HUES64 (cell line): ENCODE results near the gene LIN7B.

Experiments used
- H3K27ac ChIP-seq: 2 replicates; pipeline ENCODE4 v1.7.0; 2013; ENCODE audit warnings: low read depth, low read length, inconsistent platforms
- H3K27me3 ChIP-seq: 2 replicates; pipeline ENCODE4 v1.6.1; 2013; ENCODE audit warnings: mild to moderate bottlenecking, low read length; ENCODE audit not compliant: insufficient read depth
- H3K36me3 ChIP-seq: 2 replicates; pipeline ENCODE4 v1.6.1; 2013; ENCODE audit warnings: mild to moderate bottlenecking, low read length; ENCODE audit not compliant: insufficient read depth
- H3K4me1 ChIP-seq: 2 replicates; pipeline ENCODE4 v1.6.1; 2013; ENCODE audit warnings: mild to moderate bottlenecking, low read length, moderate library complexity; ENCODE audit not compliant: insufficient read depth
- H3K4me3 ChIP-seq: 2 replicates; pipeline ENCODE4 v1.5.1; 2013; ENCODE audit warnings: mild to moderate bottlenecking, low read length, moderate library complexity
- H3K9ac ChIP-seq: 2 replicates; pipeline ENCODE4 v1.6.1; 2013; ENCODE audit warnings: mild to moderate bottlenecking, low read depth, low read length
- H3K9me3 ChIP-seq: 2 replicates; pipeline ENCODE4 v1.6.1; 2013; ENCODE audit warnings: low read depth, low read length; ENCODE audit not compliant: insufficient read depth
- WGBS: fragments of 150-250, 120-280 bp; methylation state at CpG from one replicate; pipeline ENCODE4 v1.1.7; 2013; ENCODE audit warnings: missing lambda C conversion rate; 5-methylcytosine and 5-hydroxymethylcytosine counted together

The LIN7B gene

GRCh38 chr19:49149652-49150105, 35.5 kb downstream of the LIN7B start:
- H3K36me3 ChIP-seq, result no peaks in the 10 kb centered on the region
- H3K4me1 ChIP-seq, result 0 out of 2 replicates have a peak, but pooled peaks cover 7% of the 10 kb centered on the region
- WGBS, result under 1% methylated on average over 23 of the region's 23 CpGs
- H3K27ac ChIP-seq, result peak overlapping the region; percentile 85
- H3K9ac ChIP-seq, result peak overlapping the region; percentile 88
- H3K4me3 ChIP-seq, result peak overlapping the region; percentile 91
- no peaks in the 10 kb centered on the region for H3K9me3 ChIP-seq
- H3K27me3 ChIP-seq, result peaks cover 17% of the 10 kb centered on the region

- Histone ChIP-seq H3K36me3 (no peaks in the 10 kb centered on the region), H3K27me3 (peaks cover 17% of the 10 kb centered on the region), H3K4me3 (peak overlapping the region; percentile 91), H3K4me1 (peaks cover 12% of the 10 kb centered on the region), H3K9ac (peak overlapping the region; percentile 88), H3K27ac (peak overlapping the region; percentile 85), H3K9me3 (no peaks in the 10 kb centered on the region)
- under 1% methylated on average over 72 of the region's 75 CpGs for whole genome bisulfite sequencing
These were observed 36.2 kb downstream of the LIN7B start for GRCh38 chr19:49150106-49150943.

GRCh38 chr19:49150944-49151243, 36.7 kb downstream of the LIN7B start:
- Histone ChIP-seq H3K9ac (0 out of 2 replicates have a peak overlapping the region, but pooled peaks have one; percentile 88), H3K9me3 (no peaks in the 10 kb centered on the region), H3K36me3 (no peaks in the 10 kb centered on the region), H3K27me3 (peaks cover 17% of the 10 kb centered on the region), H3K27ac (no peak overlapping the region), H3K4me1 (peaks cover 17% of the 10 kb centered on the region), H3K4me3 (peak overlapping the region; percentile 91)
- WGBS, result 20% methylated on average over 15 of the region's 16 CpGs

GRCh38 chr19:49151267-49152118, 37.3 kb downstream of the LIN7B start:
- H3K9me3 ChIP-seq, result no peaks in the 10 kb centered on the region
- no peak overlapping the region for H3K9ac ChIP-seq
- H3K4me3 ChIP-seq, result peak overlapping the region; percentile 91

GRCh38 chr19:49152119-49152550, 38.0 kb downstream of the LIN7B start:
- Histone ChIP-seq H3K36me3 (no peaks in the 10 kb centered on the region), H3K27ac (no peak overlapping the region), H3K4me1 (peaks cover 17% of the 10 kb centered on the region), H3K9me3 (no peaks in the 10 kb centered on the region), H3K27me3 (peaks cover 23% of the 10 kb centered on the region), H3K9ac (no peak overlapping the region), H3K4me3 (peak overlapping the region; percentile 27; the same call in 1 of the 2 replicates)
- WGBS, result 47% methylated on average over 10 of the region's 10 CpGs

More at GRCh38 chr19:49151267-49152118, 37.3 kb downstream of the LIN7B start:
- Histone ChIP-seq H3K36me3 (no peaks in the 10 kb centered on the region), H3K27ac (no peak overlapping the region; the same call in 1 of the 2 replicates), H3K27me3 (peaks cover 21% of the 10 kb centered on the region), H3K4me1 (peaks cover 21% of the 10 kb centered on the region)
- WGBS, result 13% methylated on average over 45 of the region's 45 CpGs

GRCh38 chr19:49153167-49153809, 39.1 kb downstream of the LIN7B start:
- no peak overlapping the region for H3K4me3 ChIP-seq
- H3K9ac ChIP-seq, result no peak overlapping the region
- no peak overlapping the region for H3K27ac ChIP-seq
- peaks cover 17% of the 10 kb centered on the region for H3K4me1 ChIP-seq
- H3K27me3 ChIP-seq, result peaks cover 26% of the 10 kb centered on the region
- no peaks in the 10 kb centered on the region for H3K36me3 ChIP-seq
- 86% methylated on average over 10 of the region's 10 CpGs for WGBS
- H3K9me3 ChIP-seq, result no peaks in the 10 kb centered on the region

GRCh38 chr19:49154279-49154678, 40.1 kb downstream of the LIN7B start:
- Histone ChIP-seq H3K4me3 (no peak overlapping the region), H3K27me3 (peaks cover 26% of the 10 kb centered on the region), H3K36me3 (no peaks in the 10 kb centered on the region), H3K9ac (no peak overlapping the region), H3K9me3 (no peaks in the 10 kb centered on the region), H3K4me1 (peaks cover 14% of the 10 kb centered on the region), H3K27ac (no peak overlapping the region)
- WGBS, result 96% methylated on average over 6 of the region's 6 CpGs

- Histone ChIP-seq H3K9me3 (no peaks in the 10 kb centered on the region), H3K9ac (no peak within 1 kb of the TSS), H3K4me1 (peaks cover 14% of the 10 kb centered on the region), H3K27me3 (peaks cover 26% of the 10 kb centered on the region), H3K27ac (no peak within 1 kb of the TSS), H3K4me3 (0 out of 2 replicates have a peak within 1 kb of the TSS, but pooled peaks have one; percentile 17), H3K36me3 (no peaks in the 10 kb centered on the region)
- 61% methylated on average over 19 of the region's 19 CpGs for WGBS
These were observed 41.0 kb downstream of the LIN7B start, which contains the start of gene HRC for GRCh38 chr19:49155005-49155819. TSS of gene HRC (minus strand) at chr19:49155396. CDS start at chr19:49155237, 159 bp downstream.

GRCh38 chr19:49155820-49156346, 41.7 kb downstream of the LIN7B start:
- H3K27me3 ChIP-seq, result peaks cover 26% of the 10 kb centered on the region
- WGBS, result 36% methylated on average over 4 of the region's 4 CpGs
- no peaks in the 10 kb centered on the region for H3K9me3 ChIP-seq
- no peaks in the 10 kb centered on the region for H3K36me3 ChIP-seq
- H3K4me1 ChIP-seq, result peaks cover 14% of the 10 kb centered on the region
- 0 out of 2 replicates have a peak overlapping the region, but pooled peaks have one; percentile 17 for H3K4me3 ChIP-seq
- no peak overlapping the region for H3K27ac ChIP-seq
- H3K9ac ChIP-seq, result no peak overlapping the region
